ENCODE measurements around the gene ZC3H7B.
A peak's percentile ranks its signal among the peaks of the same experiment; 100 is the strongest.

Gene ZC3H7B

DNA sequence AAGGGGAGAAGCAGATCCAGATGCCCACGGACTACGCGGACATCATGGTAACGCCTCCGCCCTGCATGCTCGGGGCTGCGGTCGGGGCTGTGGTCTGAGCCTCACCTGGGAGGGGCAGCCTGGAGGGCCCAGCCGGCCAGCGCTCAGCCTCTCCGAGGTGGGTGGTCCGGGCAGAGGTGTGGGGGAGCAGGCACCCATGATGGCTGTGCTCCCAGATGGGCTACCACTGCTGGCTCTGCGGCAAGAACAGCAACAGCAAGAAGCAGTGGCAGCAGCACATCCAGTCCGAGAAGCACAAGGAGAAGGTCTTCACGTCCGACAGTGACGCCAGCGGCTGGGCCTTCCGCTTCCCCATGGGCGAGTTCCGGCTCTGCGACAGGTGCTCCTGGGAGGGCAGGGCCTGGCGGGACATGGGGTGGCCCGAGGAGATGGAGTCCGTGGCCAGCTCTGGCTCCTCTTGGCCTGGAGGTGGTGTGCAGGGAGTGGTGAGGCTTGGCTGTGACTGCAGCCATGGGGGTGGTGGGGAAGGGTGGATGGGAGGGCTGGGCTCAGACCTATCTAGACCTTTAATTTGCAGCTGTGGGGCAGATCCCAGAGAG is 55.2 kb downstream of the ZC3H7B start:
- no peak for DNase-seq (ENCODE audit: low read depth in 3 of 3)

DNA sequence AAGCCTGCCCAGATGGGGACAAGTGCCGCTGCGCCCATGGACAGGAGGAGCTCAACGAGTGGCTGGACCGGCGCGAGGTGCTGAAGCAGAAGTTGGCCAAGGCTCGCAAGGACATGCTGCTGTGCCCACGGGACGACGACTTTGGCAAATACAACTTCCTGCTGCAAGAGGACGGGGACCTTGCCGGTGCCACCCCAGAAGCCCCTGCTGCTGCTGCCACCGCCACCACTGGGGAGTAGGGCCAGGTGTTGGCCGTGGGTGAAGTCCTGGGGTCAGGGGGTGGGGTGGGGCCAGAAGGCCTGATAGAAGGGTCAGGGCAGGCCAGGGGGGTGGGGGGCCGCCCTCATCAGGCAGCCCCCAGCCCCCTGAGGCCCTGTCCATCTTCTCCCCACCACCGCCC is 55.9 kb downstream of the ZC3H7B start:
- no peak for DNase-seq (ENCODE audit: low read depth in 3 of 3)

DNA sequence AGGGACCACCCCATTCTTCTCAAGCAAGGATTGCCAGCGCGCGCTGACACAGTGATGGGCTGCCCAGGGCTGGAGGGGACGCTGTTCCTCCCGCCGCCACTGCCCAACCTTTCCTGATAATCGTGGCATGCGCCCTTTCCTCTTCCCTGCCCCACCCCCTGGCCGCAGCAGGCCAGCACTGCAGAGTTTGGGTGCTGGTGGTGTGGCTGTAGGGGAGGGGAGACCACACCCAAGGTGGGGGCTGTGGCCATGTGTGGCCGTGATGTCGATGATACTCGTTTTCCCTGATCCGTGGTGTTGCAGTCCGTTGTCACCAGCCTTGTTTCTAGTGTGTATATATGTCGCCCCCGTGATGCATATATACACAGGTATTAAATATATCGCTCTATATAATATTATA is 57.6 kb downstream of the ZC3H7B start:
- no peak for DNase-seq (ENCODE audit: low read depth in 3 of 3)

- no peak for DNase-seq (ENCODE audit: low read depth in 3 of 3)
Measured at GRCh38 chr22:41359376-41359775, 58.1 kb downstream of the ZC3H7B start.

DNA sequence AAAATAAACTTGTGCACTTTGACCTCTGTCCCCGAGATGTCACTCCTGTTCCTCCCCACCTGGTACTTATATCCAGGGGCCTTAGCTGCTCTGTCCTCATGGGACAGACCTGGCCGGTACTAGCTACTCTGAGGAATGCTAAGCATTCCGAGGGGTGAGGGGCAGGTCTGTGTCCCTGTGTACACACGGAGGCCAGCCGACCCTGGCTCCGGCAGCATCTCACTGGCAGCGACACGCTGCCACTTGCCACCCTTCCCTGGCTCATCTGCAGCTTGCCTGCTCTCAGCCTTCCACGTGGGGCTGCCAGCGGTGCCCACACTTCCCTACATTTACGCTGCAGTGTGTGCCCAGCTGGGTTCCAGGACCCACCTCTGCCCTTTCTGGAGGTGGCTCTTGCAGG is 58.8 kb downstream of the ZC3H7B start:
- DNase-seq (ENCODE audit: low read depth in 3 of 3), result no peak

DNA sequence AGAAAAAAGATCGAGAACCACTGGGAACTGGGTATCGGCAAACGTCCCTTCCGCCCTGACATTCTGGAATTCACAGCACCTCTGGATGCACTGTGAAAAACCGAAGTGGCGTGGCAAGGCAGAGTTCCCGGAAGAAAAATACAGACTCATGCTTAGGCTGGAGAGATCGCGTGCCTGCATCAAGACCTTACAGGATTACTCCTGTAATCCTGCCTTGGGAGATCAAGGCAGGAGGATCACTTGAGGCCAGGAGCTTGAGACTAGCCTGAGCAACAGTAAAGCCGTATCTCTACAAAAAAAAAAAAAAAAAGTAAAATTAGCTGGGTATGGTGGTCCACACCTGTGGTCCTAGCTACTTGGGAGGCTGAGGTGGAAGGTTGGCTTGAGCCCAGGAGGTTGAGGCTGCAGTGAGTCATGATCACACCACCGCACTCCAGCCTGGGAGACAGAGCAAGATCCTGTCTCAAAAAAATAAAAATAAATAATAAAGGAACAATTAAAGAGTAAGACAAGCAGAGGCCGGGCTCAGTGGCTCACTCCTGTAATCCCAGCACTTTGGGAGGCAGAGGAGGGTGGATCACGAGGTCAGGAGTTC is 60.5 kb downstream of the ZC3H7B start:
- DNase-seq (ENCODE audit: low read depth in 3 of 3), result no peak

DNA sequence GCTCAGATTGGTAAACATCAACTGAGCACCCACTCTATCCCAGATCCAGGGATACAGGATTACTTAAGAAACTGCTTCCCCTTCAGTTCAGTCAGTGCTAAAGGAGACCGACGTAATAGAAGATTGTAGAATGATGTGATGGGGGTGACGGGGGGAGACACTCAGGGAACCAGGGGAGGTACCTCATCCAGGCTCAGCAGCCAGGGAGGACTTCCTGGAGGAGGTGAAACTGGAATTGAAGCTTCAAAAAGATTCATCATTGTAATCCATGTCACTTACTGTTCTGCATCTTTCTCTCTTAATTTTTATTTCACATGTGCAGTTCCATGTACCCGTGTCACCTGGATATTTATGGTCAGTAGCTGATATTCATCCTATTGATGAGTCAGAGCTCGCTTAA is 61.3 kb downstream of the ZC3H7B start:
- no peak for DNase-seq (ENCODE audit: low read depth in 3 of 3)

DNA sequence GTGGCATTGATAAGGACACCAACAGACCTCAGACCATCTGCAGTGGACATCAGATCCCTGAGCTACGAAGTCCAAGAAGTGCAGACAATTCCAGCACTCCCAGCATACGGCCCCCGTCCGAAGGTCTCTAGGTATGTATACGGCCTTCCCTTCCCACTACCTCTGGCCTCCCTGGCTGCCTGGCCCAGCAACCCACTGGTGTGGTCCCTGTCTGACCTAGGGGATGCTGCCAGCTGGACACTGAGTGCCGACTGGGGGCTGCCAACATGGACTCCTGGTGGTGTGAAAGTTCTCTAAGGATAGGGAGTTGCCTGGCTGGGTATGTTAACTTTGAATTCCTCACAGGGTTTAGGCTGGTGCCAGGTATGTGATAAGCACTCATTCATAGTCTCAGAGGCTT is 62.9 kb downstream of the ZC3H7B start:
- DNase-seq (ENCODE audit: low read depth in 3 of 3), result no peak

DNA sequence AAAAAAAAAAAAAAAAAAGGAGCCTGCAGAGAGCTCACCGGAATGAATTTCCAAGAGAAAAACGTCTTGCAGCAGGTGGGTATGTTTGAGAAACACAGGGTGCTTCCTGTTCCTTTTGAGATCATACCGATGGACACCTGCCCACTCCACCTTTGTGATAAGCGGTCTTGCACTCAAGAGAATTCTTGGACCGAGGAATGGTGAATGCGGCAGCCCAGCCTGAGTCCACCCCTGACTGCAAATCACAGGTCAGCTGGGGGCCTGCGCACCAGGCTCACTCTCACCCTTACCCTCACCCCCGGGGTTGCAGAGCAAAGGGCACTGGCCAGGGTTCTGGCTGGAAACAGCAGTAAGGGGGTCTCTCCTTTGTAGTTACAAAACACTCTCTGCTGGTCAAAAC is 63.6 kb downstream of the ZC3H7B start:
- no peak for DNase-seq (ENCODE audit: low read depth in 3 of 3)

GRCh38 chr22:41365425-41365824 is 64.1 kb downstream of the ZC3H7B start:
- no peak for DNase-seq (ENCODE audit: low read depth in 3 of 3)

- DNase-seq (ENCODE audit: low read depth in 3 of 3), result no peak
Measured at GRCh38 chr22:41366323-41367029, 65.2 kb downstream of the ZC3H7B start.

DNA sequence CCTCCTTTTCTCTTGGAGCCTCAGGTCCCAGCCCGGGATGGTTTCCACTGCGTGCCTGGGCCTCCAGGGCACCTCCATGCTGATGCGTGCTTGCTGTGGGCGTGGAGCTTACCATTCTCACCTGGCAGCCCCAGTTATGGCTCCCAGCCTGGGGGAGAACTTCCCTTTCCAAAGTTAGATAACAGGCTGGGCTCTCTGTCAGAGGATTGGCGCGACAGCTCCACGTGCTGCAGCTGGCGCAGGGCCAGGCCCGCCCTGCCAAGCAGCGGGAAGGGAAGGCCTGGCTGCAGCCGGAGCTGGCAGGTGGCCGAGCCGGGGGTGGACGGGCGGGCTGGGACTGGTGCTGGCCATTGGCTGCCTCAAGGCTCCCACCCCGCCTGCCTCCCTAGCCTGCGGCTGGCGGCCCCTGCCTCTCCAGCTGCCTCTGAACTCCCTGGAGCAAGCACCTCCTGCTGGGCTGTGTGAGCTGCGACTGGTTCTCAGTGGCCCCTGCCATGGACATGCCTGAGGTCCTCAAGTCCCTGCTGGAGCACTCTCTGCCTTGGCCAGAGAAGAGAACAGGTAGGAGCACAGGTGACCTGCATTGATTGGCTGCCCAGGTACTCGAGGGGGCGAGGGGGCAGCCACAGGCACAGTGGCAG is 65.8 kb downstream of the ZC3H7B start:
- no peak for DNase-seq (ENCODE audit: low read depth in 3 of 3)

DNA sequence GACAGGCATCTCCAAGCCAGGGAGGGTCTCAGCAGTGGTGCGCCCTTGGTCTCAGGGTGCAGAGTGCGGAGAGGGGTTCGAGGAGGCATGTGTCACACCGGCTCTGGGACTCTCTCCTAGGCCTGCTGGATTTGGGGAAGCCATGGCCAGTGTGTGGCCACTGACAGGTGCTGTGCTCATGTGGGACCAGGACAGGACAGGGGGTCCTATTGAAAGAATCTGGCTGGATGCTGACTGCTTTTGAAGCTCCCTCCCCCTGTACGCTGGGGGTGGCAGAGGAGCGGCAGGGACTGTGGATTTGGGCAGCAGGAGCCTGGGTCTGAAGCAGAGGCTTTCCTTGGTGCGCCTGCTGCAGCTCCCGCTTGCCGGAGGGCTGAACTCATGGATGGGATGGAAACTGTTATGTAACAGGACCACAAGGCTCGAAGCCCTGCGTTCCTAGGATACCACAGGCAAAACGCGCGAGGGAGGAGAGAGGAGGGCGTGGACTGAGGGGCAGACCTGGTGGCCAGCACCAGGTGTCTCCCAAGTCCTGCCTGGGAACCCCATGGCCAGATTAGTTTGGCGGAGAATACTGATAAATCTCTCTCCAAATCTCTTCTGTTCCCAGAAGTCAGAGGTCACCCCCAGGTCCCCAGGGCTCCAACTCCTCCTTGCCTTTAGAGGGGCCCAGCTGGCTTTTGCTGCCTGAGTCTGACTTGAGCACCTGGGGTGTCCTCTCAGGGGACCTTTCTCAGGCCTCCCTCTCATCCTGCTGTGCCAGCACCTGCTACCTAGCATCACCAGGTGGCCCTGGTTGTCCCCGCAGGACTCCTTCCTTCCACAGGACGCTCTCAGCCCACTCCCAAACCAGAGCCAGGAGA is 66.6 kb downstream of the ZC3H7B start:
- DNase-seq (ENCODE audit: low read depth in 3 of 3), result no peak

DNA sequence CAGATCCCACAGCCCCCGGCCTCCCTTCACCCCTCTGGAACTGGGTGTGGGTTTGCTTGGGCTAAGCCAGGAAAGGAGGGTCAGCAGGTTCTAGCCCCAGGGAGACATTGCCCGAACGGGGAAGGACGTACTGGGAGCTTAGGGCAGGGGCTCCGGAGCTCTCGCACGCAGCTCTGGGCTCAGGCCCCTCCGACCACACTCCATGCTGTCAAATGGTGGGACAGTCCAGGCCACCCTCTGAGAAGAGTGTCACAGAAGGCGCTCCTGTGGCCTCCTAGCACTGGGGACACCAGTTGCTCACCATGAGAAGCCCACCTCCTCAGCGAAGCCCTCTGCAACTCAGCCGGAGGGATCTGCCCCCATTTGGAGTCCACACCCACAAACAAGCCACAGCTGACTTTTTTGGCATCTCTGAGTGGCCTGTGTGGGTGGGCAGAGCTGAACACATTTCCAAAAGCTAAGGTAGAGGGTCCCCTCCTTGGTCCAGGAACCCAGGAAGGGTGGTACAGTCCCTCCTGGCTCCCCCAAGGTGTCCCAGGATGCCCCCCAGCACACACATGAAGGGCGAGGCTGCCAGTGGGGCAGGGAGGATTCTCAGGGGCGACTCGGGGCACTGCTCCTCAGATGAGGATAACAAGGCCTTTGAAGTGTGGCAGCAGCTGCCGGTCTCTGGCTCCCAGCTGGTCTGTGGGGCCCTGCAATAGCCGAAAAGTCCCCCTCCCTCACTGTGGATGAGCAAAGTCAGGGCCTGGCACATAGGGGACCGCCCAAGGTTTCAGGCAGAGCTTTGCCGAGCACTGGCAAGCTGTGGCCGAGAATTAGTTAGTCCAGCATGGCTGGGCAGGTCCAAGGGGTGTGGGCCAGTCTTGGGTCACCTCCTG is 67.5 kb downstream of the ZC3H7B start:
- no peak for DNase-seq (ENCODE audit: low read depth in 3 of 3)

GRCh38 chr22:41369424-41369745 is 68.1 kb downstream of the ZC3H7B start:
- DNase-seq (ENCODE audit: low read depth in 3 of 3), result no peak

DNA sequence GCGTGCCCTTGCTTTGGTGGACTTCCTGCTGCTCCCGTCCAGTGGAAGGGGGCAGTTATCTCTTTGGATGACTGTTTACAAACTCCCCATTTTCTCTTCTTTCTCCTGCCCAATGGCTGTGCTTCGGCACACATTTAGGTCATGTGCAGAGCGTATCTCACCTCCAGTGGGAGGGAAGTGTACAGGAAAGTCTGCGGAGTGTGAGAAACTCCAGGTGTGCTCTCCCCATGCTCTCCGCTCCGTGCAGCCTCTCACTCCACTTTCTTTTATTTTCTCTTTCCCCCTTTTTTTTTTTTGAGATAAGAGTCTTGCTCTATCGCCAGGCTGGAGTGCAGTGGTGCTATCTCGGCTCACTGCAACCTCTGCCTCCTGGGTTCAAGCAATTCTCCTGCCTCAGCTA is 68.5 kb downstream of the ZC3H7B start:
- DNase-seq (ENCODE audit: low read depth in 3 of 3), result no peak

DNA sequence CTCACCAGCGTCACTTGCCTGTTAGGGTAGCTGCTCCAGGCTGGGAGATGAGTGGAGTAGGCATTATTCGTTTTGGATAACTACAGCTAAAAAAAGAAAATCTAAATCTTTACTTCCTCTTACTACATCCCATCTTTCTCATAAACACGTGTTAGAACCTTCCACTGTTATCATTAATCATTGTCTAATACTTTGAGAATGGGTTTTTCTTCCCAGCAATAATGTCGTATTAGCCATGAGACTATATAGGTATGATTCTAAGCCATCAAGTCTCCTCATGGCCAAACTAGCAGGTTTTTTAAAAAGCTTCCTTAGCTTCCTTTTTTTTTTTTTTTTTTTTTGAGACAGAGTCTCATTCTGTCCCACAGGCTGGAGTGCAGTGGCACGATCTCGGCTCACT is 76.5 kb downstream of the ZC3H7B start:
- no peak for DNase-seq (ENCODE audit: low read depth in 3 of 3)

GRCh38 chr22:41380993-41381328 is 79.6 kb downstream of the ZC3H7B start:
- DNase-seq (ENCODE audit: low read depth in 3 of 3), result no peak

DNA sequence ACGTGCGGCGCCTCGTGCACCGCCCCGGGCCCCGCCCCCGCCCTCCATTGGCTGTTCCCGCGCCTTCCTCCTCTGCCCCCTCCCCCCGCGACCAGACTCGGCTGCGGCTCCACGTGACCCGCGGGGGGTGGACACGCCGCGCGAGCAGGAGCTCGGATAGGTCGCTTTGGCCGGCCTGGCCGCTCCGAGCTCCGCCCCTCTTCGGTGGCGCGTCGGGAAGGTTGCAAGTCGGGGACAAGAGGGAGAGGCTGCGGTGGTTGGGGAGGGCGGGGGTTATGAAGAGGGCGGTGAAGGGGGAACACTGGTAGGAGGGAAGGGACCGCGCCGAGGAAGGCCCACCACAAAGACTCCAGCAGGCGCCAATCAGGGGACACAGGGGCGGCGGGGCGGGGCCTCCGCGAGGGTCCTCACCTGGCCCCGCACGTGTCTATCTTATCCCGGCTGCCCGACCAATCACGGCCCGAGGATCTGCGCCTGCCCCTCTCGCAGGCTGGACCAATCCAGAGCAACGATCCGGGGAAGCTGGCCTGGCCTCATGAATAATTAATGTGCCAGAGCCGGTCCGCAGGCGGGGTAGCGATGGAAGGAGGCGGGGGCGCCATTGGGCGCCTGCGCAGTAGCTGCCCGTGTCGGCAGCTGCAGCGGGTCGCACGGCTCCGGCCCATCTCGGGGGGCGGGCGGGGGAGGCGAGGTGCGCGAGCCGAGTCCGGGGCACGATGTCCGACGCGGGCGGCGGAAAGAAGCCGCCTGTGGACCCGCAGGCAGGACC is 80.2 kb downstream of the ZC3H7B start, which contains the start of gene TEF:
TSS of gene TEF (plus strand) at position 614 of the 769 bp plus-strand sequence. CDS start at position 717, 103 bp downstream.
- peak; percentile 94 to 99 (median 96) for DNase-seq (ENCODE audit: low read depth in 3 of 3)

- DNase-seq (ENCODE audit: low read depth in 3 of 3), result peak; percentile 21 to 60 (median 32)
Measured at GRCh38 chr22:41382098-41382578, 80.8 kb downstream of the ZC3H7B start.
